Breast epithelium (tissue), 3 donors: Measurements from ENCODE around the gene SPHKAP.

Source experiments
- POLR2A ChIP-seq: fragments of 450-650 bp; IDR thresholded peaks from one replicate; pipeline ENCODE4 v1.6.1; 2016; ENCODE audit warnings: antibody characterized with exemption, mild to moderate bottlenecking, moderate library complexity
- POLR2AphosphoS5 ChIP-seq, 3 donors: sonication (generic); formaldehyde crosslinking; IDR thresholded peaks; one replicate each; pipeline ENCODE4 v1.6.1; 2017; ENCODE audit warnings: antibody characterized with exemption in 3 of 3
- TF ChIP-seq, protein P1 (sequence below), 3 donors: fragments of 450-650 bp; IDR thresholded peaks; one replicate each; pipeline ENCODE4 v1.5.1; 2016 to 2017; ENCODE audit warnings: antibody characterized with exemption in 3 of 3, mild to moderate bottlenecking in 3 of 3, moderate library complexity in 3 of 3

DNA sequence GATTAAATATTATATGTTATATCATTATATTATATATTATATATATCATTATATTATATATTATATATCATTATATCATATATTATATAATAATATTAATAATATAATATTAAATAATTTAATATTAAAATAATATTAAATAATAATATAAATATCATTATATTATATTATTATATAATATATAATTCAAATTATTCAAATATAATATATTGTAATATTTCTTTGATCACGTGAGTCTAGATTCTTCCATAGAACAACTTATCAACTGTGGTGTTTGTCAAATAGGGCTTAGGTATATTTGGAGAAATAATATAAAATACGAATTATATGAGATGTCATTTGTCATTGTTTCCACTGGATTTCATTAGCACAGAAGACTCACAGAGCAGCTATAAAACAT is 77.3 kb downstream of the SPHKAP start:
- TF ChIP-seq, protein P1, sequence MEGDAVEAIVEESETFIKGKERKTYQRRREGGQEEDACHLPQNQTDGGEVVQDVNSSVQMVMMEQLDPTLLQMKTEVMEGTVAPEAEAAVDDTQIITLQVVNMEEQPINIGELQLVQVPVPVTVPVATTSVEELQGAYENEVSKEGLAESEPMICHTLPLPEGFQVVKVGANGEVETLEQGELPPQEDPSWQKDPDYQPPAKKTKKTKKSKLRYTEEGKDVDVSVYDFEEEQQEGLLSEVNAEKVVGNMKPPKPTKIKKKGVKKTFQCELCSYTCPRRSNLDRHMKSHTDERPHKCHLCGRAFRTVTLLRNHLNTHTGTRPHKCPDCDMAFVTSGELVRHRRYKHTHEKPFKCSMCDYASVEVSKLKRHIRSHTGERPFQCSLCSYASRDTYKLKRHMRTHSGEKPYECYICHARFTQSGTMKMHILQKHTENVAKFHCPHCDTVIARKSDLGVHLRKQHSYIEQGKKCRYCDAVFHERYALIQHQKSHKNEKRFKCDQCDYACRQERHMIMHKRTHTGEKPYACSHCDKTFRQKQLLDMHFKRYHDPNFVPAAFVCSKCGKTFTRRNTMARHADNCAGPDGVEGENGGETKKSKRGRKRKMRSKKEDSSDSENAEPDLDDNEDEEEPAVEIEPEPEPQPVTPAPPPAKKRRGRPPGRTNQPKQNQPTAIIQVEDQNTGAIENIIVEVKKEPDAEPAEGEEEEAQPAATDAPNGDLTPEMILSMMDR (IDR thresholded peaks at IDR 0.05), result no peak
- no peak for TF ChIP-seq POLR2AphosphoS5 (IDR thresholded peaks at IDR 0.05)
- TF ChIP-seq POLR2A, result no peak
